ENCODE data around the gene MRTO4.
"Not testable (repeated sequence)": the region's sequence is repeated elsewhere in the genome, so short reads cannot be mapped to it uniquely, and the experiment has no call there.

MRTO4 gene

DNA sequence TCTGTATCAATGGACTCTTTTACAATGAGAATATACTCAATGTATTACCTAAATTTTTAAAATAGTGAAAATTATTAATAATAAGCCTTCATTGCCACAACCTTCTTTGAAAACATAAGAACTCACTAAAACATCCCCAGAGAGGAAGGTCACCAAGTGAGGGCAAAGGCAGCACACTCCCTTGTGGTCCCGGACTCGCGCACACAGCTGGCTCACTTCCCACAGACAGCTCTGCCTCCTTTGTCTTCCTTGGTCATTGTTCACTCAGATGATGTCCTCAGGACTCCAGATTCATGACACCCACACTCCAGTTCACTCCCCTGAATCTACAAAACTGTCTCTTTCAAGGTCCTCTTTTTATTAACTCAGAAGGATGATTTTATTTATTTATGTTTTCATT, 22.4 kb upstream of the MRTO4 start:
- no peak for DNase-seq

DNA sequence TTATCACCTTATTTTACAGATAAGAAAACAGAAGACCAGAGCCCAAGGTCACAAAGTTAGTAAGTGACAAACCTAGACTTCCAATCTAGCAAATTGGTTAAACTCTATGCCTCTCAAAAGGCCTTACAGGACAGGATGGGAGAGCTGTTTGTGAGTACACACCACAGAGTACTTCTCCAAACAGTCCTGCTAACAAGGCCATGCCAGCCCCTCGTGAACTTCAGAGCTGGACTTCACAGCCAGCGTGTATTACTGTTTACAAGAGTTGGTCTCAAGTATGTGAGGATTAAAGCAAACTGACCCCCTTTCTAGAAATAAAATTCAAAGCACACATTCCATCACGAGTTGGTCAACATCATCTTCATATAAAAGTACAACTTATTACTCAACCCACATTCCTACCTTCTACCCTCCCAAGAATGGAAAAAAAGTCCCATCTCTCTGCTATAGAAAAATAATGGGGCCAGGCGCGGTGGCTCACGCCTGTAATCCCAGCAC, 21.7 kb upstream of the MRTO4 start:
- DNase-seq = no peak

- DNase-seq = not testable (repeated sequence)
Observed at GRCh38 chr1:19231736-19232523, 19.7 kb upstream of the MRTO4 start.

GRCh38 chr1:19232524-19232846, 19.1 kb upstream of the MRTO4 start:
- DNase-seq = no peak

GRCh38 chr1:19234224-19234623, 17.4 kb upstream of the MRTO4 start:
- no peak for DNase-seq

GRCh38 chr1:19239876-19240275, 11.7 kb upstream of the MRTO4 start:
- no peak for DNase-seq

DNA sequence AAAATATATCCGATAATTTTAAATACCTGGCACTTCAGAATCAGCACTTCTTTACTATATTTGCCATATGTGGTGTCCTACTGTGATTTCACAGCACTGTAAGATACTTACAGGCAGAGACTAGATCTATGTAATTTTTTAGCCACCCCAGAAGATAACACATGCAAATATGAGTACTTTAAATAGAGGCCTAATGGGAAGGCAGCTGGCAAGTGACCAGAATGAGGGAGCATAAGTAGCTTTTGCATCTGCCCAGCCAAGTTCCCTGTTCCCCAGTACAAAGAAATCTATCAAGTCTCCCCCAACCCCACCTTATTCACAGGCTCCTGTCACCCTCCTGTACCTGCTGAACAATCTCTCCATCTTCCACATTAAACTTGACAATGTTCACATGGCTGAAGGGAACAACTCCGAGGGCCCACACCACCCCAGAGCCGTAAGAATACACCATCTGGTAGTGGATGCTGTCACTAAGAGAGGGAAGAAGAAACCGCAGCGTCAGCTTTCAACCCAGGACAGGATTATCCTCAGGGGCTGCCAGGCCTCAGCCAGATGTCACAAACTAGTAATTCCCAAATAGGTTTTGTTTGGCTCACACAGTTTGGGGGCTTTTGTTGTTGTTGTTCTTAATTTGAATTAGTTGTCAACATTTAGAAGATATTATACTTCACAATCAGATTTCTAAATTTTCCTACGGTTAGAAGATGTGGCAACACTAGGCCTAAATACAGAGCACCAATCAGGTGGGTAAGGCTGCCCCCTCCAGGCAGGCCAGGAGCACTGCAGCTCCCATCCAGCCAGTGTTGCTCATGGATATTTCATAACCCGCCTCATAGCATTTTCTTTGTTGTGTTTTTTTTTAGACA, 10.7 kb upstream of the MRTO4 start:
- DNase-seq = peak; percentile 67 to 73

GRCh38 chr1:19250629-19251304, 838 bp upstream of the MRTO4 start:
- no peak for DNase-seq

DNA sequence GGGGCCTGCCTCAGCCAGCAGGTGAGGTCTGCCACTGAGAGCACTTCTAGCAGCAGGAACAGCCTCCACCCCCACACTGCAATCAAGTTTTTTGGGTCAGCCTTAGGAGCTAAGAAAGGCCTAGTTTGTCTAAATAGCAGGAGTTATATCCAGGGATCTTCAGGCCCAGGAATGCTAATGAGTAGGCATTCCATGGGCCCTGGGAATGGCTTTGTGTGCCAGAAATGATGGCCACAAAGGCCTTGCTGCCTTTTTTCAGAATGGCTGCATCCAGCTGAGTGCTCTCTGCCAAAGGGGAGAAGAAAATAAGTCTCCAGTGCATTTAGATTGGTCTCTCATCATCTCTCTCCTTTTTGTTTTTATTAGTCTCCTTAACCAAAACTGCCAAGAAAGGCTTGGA, 2.8 kb downstream of the MRTO4 start:
- DNase-seq = no peak

GRCh38 chr1:19255288-19255687, 3.7 kb downstream of the MRTO4 start:
- DNase-seq = no peak

- DNase-seq = not testable (repeated sequence)
Observed at GRCh38 chr1:19256301-19256700, 4.7 kb downstream of the MRTO4 start.

- DNase-seq = no peak
Observed at GRCh38 chr1:19257178-19257914, 5.7 kb downstream of the MRTO4 start.

- DNase-seq = no peak
Observed at GRCh38 chr1:19258353-19258752, 6.7 kb downstream of the MRTO4 start.

GRCh38 chr1:19260211-19261138, 8.9 kb downstream of the MRTO4 start:
- no peak for DNase-seq

- no peak for DNase-seq
Observed at GRCh38 chr1:19262047-19262446, 10.4 kb downstream of the MRTO4 start.

- DNase-seq = no peak
Observed at GRCh38 chr1:19262744-19263143, 11.1 kb downstream of the MRTO4 start.

GRCh38 chr1:19268445-19268844, 16.8 kb downstream of the MRTO4 start:
- no peak for DNase-seq

- DNase-seq = not testable (repeated sequence)
Observed at GRCh38 chr1:19269427-19270342, 18.1 kb downstream of the MRTO4 start.

GRCh38 chr1:19270343-19270730, 18.7 kb downstream of the MRTO4 start:
- not testable (repeated sequence) for DNase-seq

- no peak for DNase-seq
Observed at GRCh38 chr1:19272064-19272463, 20.5 kb downstream of the MRTO4 start.

All from AML-193 (cell line).